HG03064 (cell line): ENCODE measurements around the gene BCKDK.

Experiments
- ATAC-seq: cut with Tn5 transposase; IDR thresholded peaks from one replicate; pipeline ENCODE4 v1.9.1; 2021; ENCODE audit warnings: low read depth; ENCODE audit not compliant: unreplicated experiment

Gene BCKDK

DNA sequence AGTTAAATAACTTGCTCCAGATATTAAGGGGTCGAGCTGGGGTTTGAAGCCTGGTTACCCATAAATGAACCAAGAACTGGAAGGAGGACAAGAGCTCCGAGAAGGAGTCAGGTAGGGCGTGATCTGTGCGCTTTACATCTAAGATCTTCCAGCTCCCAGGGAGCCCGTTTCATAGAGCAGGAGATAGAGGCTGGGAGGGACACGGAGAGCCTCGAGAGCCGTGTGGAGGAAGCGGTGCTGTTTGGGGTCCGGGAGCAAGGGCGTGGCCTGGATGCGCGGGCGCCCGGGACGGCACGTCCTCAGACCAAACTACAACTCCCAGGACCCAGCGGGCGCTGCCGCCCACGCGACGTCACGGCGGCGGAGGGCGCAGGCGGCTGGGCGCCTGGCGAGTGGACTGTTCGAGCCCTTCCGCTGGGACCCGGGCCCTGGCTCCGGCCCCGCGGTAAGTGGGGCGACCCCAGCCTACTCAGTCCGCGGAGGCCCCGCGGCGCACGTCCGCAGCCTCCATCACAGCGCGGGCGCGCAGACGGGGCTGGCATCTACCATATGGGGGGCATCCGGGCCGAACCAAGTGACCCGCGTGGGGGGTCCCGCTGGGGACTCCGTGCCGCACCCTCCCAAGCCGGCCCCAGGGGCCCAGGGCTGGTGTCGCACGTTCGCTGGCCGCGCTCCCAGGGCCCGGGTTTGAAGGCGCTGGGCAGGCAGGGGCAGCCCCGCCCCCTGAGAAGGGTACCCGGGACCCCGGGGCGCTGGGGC is at the start of gene BCKDK:
Gene BCKDK, plus strand, starts transcription at position 352 of the 759 bp plus-strand sequence. CDS start 838 bp downstream, outside the sequence.
- ATAC-seq: peak; percentile 73

DNA sequence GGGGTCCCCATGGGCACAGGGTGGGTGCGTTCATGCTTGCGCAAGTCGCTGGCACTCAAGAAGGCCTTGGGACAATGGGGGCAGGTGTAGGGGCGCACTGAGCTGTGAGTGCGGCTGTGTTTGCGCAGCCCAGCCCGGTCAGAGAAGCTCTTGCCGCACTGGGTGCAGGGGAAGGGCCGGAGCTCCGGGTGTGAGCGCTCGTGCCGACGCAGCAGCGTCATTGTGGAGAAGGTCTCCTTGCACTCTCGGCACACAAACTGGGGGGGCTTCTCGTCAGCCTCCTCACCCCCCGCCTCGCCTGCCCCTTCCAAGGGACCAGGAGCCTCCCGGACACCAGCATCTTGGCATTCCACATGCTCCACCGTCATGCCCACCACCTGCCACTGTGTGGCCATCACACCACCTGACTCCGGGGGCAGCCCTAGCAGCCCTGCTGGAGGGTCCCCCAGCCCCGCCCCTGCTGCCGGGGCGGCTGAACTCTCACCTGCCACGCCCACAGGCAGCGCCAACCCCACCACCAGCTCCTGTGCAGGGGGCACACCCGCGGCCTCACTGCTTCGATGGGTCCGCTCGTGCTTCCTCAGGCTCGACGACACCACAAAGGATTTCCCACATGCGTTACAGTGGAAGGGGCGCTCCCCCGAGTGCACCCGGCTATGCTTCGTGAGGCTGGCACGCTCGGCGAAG is 46.9 kb upstream of the BCKDK start:
- no peak for ATAC-seq

DNA sequence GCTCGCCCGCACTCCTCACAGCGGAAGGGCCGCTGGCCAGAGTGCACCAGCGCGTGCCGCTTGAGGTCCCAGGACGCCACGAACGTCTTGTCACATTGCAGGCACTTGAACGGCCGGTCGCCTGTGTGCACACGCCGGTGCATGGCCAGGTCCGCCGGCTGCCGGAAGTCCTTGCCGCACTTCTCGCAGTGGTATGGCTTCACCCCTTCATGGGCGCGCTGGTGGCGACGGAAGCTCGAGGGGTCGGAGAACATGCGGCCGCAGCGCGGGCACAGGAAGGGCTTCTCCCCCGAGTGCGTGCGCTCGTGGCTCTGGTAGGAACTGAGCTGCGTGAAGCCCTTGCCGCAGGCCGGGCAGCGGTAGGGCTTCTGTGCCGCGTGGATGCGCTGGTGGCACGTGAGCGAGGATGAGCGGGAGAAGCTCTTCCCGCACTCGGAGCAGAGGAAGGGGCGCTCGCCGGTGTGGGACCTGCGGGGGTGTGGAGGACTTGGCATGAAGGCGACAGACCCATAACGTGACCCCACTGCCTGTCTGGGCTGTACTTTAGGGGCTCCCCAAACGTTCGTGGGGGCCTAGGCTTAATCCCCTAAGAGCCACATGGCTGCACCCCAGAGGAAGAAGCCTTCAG is 46.3 kb upstream of the BCKDK start:
- ATAC-seq: no peak

DNA sequence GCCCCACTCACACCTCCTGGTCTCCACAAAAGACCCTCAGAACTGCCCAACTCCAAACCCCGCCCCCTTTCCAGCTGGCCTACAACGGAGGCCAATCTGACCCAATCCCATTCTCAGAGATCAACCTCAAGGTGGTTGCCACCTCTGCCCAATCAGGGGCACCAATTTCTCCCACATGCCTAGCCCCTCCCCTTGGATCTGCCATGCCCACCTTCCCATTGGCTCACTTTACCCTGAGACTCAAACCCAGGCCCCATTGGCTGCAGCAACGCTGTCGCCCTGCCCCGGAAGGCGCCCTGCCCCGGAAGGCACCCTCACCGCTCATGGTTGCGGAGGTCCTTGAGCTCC is 44.7 kb upstream of the BCKDK start:
- ATAC-seq: no peak

DNA sequence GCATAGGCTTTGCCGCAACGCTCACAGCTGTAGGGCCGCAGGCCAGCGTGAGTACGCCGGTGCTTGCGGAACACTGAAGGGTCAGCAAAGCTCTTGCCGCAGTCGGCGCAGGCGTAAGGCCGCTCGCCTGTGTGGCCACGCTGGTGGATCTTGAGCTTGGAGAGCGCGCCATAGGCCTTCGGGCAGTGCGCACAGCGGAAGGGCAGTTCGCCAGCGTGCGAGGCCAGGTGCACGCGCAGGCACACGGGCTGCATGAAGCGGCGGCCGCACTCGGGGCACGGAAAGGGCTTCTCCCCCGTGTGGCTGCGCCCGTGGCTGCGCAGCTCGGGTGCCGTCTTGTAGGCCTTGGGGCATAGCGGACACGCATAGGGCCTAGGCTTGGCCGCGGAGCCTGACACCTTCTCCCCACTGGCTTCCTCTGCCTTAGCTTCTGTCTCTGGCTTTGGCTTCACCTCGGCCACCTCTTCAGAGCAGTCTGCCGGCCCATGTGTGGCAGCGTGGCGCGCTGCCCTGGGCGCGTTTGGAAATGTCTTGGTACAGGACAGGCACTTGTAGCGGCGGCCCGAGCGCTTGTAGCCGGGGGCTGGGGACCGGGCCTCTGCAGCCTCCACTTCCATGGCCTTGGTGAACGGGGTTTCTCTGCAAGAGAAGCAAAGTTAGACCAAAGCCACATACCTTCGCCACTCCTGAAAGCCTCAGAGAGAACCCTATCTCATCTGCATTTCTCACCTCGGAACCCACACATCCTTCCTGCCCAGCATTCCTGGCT is 44.2 kb upstream of the BCKDK start:
- ATAC-seq: no peak

DNA sequence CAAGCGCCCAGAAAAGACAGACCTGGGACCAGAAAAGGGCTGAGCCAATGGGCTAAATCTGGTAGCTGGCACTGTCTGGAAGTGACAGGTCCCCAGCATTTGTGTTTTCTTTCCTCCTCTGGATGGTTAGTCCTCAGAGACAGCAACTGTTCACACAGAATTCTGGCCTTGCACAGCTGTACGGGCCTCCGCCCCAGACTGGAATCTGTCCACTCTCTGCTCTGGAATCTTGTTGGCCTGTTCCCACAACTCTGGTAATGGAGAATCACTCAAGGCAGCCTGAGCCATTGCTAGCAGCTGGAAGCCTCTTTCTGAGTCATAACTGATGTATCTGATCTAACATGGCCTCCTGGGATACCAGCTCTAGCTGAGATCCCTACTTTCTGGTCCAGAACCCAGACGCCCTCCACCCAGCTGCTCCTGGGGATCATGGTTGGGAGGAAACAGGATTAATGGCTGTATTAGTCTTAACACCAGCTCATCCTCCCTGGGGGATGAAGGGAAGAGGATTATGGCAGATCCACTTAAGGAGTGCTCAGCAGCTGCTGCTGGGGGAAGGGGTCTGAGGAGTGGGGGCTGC is 43.2 kb upstream of the BCKDK start:
- ATAC-seq: no peak

DNA sequence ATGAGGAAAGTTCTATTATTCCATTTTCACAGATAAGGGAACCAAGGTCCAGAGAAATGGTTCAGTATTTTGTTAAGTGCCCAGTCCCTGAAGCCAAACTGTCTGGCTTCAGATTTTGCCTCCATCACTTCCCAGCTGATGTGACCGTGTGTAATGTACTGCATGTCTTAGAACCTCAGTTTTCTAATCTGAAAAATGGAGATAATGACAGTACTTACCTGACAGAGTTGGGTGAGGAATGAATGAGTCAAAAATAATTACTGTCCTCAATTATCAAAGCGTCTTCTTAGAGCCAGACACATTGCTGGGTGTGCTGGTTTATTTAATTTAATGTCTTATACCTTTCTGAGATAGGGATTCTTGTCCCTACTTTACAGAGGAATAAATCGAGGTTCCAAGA is 40.8 kb upstream of the BCKDK start:
- ATAC-seq: no peak

DNA sequence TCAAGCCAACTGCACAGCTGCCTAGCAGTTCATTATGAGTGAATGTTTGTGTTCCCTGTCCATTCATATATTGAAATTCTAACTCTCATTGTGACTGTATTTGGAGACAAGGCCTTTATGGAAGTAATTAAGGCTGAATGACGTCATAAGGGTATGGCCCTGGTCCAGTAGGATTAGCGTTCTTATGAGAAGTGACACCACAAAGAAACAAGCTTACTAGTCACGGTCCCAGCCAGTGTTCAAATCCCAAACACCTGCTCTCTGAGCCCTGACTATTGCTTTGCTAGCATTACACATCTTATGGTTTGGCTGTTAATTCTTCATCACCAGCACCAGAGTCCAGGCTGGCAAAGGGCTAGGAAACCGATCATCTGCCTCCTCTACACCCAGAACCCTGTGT is 36.3 kb upstream of the BCKDK start:
- ATAC-seq: no peak

DNA sequence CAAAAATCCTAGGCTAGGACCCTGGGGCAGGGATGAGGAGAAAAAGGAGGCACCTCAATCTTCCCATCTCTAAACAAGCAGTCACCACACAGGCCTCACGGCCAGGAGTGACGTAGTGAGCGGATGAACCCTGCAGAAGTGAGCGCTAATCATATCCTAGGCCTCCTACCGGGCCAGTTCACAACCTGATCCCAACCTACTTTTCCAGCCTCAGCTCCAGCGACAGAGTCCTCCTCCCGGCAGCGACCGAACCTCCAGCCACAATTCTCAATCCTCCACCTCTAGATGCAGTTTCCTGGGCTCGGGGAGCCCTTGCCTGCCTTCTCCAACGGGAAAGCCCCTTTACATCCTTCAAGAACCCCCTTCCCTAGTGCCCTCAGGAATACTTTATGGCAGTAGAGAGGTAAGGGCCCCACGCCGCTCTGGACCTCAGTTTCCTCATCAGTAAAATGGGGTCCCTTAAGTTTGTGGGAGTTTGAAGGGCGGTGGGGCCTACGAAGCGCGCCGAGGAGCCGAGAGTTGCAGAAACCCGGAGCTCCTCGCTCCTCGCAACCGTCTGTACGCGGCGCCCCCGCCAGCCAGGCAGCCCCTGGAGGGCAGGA is 35.5 kb upstream of the BCKDK start:
- ATAC-seq: peak; percentile 6

DNA sequence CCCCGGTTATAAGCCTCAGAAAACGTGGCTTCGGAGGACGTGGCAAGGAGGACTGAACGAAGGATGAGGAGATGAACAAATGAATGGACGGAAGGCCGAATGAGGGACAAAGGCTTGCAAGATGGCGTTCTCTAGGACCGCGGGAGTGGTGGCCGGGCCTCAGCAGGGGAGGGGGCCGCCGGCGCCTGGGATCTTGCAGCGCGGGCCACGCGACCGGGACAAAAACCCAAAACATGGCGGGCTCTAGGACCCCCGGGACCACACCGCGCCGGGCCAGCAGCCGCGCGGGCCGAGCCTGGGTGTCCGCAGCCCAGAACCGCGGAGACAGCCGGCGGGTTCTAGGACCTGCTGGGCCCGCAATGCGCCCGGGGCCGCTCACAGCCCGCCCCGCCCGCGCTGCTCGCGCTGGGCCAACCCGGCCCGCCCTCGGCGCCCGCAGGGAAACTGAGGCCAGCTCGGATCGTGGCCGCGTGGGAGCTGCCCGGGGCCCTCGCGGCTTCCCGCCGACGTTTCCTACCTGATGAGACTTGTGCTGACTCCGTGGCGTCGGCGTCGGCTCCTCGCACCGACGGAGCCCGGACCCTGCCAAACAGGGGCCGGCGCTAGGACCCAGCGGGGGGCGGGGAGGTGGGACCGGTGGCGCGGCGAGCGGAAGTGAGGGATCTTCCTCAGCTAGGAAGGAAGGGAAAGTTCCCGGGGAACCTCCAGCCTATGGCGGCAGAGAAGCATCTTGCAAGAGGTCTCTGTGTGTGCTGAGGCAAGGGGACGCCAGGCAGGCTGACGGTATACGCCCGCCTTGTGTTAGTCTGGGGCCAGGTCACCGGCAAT is 34.8 kb upstream of the BCKDK start:
- ATAC-seq: peak; percentile 50

DNA sequence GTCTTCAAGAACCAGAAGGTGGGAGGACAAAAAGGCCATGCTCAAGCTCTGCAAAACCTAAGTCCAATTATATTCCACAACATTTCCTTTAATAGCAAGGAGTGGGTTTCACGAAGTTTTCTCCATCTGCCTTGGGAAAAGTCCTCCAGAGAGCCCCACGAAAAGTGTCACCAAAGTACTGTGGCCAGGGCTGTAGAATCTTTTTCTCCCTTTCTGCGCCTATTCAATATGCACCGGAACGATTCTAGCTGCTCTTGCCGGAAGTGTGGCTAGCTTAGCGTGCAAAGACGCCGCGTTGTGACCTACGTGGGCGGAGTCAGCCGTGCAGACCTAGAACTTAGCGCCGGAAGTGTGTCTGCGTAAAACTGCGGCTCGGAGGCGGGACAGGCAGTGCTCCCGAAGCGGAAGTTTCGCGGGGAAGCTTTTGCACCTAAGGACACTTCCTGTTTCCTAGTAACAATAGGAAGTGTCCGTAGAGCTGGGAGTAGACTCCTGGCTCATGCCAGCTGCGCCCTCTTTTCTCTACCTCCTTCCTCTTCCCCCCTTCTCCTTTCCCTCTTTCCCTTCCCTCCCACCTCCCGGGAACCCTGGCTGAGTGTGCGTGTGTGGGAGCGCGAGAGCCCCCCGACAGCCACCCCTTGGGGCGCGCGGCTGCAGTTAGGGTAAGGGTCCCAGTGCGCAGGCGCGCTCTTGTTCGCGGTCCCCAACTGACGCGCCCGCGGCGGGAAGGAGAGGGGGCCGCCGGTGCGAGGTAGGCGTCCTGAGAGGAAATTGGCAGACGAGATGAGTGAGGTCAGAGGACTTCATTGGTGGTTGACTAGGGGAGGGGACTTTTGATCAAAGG is 34.0 kb upstream of the BCKDK start, which contains the start of the genes ZNF646 and ZNF668:
Gene ZNF646, plus strand, starts transcription at position 453 of the 844 bp plus-strand sequence. CDS start 1,903 bp downstream, outside the sequence.
Gene ZNF668, minus strand, starts transcription at position 271 of the 844 bp plus-strand sequence. CDS start 9,781 bp downstream, outside the sequence.
- ATAC-seq: peak; percentile 64

DNA sequence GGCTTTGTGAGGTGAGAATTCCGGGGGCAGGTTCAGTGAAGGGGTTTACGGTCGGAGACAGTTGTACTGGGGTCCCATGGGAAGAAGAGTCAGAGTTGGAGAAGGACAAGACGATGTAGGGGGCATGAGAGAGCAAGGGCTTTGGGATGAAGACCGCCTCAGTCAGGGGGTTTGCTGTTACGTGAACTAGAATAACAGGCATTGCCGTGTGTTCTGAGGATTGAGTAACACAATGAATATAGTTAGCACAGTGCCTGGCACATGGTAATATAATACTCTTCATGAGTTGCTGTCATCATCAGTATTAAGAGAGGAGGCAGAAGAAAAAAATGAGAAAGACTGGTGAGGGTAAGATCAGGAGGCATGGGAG is 33.4 kb upstream of the BCKDK start:
- no peak for ATAC-seq

DNA sequence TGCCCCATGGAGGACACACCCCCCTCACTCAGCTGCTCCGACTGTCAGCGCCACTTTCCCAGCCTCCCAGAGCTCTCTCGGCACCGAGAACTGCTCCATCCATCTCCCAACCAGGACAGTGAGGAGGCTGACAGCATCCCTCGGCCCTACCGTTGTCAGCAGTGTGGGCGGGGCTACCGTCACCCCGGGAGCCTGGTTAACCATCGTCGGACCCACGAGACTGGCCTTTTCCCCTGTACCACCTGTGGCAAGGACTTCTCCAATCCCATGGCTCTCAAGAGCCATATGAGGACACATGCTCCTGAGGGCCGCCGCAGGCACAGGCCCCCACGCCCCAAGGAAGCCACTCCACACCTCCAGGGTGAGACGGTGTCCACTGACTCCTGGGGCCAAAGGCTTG is 31.9 kb upstream of the BCKDK start:
- ATAC-seq: no peak

DNA sequence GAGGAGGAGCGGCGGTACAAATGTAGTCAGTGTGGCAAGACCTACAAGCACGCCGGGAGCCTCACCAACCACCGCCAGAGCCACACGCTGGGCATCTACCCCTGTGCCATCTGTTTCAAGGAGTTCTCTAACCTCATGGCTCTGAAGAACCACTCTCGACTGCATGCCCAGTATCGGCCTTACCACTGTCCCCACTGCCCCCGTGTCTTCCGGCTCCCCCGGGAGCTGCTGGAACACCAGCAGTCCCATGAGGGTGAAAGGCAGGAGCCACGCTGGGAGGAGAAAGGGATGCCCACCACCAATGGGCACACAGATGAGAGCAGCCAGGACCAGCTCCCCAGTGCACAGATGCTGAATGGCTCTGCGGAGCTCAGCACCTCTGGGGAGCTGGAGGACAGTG is 31.2 kb upstream of the BCKDK start:
- ATAC-seq: no peak

DNA sequence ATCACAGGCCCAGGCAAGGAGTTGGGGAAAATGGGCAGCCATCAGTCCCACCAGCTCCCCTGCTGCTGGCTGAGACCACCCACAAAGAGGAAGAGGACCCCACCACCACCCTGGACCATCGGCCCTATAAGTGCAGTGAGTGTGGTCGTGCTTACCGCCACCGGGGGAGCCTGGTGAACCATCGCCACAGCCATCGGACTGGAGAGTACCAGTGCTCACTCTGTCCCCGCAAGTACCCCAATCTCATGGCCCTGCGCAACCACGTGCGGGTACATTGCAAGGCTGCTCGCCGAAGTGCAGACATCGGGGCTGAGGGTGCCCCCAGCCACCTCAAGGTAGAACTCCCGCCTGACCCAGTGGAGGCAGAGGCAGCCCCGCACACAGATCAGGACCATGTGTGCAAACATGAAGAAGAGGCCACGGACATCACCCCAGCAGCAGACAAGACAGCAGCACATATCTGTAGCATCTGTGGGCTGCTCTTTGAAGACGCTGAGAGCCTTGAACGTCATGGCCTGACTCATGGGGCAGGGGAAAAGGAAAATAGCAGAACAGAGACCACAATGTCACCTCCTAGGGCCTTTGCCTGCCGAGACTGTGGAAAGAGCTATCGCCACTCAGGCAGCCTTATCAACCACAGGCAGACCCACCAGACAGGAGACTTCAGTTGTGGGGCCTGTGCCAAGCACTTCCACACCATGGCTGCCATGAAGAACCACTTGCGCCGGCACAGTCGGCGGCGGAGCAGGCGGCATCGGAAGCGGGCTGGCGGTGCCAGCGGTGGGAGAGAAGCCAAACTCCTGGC is 30.4 kb upstream of the BCKDK start:
- no peak for ATAC-seq

DNA sequence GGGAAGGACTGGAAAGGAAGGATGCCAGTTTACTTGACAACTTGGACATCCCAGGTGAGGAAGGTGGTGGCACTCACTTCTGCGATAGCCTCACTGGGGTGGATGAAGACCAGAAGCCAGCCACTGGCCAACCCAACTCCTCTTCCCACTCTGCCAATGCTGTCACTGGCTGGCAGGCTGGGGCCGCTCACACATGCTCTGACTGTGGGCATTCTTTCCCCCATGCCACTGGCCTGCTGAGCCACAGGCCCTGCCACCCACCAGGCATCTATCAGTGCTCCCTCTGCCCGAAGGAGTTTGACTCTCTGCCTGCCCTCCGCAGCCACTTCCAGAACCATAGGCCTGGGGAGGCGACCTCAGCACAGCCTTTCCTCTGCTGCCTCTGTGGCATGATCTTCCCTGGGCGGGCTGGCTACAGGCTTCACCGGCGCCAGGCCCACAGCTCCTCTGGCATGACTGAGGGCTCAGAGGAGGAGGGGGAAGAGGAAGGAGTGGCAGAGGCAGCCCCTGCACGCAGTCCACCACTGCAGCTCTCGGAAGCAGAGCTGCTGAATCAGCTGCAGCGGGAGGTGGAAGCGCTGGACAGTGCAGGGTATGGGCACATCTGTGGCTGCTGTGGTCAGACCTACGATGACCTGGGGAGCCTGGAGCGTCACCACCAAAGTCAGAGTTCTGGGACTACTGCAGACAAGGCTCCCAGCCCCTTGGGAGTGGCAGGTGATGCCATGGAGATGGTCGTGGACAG is 29.4 kb upstream of the BCKDK start:
- ATAC-seq: no peak
